Vagina (tissue), 2 donors: ENCODE measurements around the gene LSM11.

Source experiments
- CTCF ChIP-seq, 3 experiments: fragments of 450-650 bp in 2 of 3; fragments of 200-600 bp in 1 of 3; sonication (generic) in 1 of 3; IDR thresholded peaks; one replicate each; pipeline ENCODE4 v1.5.1; 2017 to 2019; ENCODE audit warnings: antibody characterized with exemption in 3 of 3, mild to moderate bottlenecking in 2 of 3, moderate library complexity in 2 of 3
- POLR2A ChIP-seq, 2 donors: fragments of 450-650 bp; IDR thresholded peaks; one replicate each; pipeline ENCODE4 v1.6.1; 2017; ENCODE audit warnings: antibody characterized with exemption in 2 of 2, mild to moderate bottlenecking in 2 of 2, moderate library complexity in 2 of 2
- POLR2AphosphoS5 ChIP-seq, 2 donors: sonication (generic); formaldehyde crosslinking; IDR thresholded peaks; one replicate each; pipeline ENCODE4 v1.9.0; 2017; ENCODE audit warnings: antibody characterized with exemption in 2 of 2, mild to moderate bottlenecking in 2 of 2, low read depth in 1 of 2; ENCODE audit not compliant: insufficient read depth in 1 of 2

GRCh38 chr5:157714596-157714864 lies 29.0 kb upstream of the LSM11 start:
- TF ChIP-seq CTCF (IDR thresholded peaks at IDR 0.05), result no peak
- no peak for TF ChIP-seq POLR2AphosphoS5 (IDR thresholded peaks at IDR 0.05; ENCODE audit: insufficient read depth in 1 of 2, low read depth in 1 of 2)
- no peak for TF ChIP-seq POLR2A (IDR thresholded peaks at IDR 0.05)
